ENCODE measurements around the gene CEP112. TPM values are rescaled to one million over a fixed set of nuclear protein-coding genes. Genes with fewer than 3 reads are reported as not detected.

The CEP112 gene
- total RNA-seq, 1 donor from 2014 or later, result 13.9 TPM

DNA sequence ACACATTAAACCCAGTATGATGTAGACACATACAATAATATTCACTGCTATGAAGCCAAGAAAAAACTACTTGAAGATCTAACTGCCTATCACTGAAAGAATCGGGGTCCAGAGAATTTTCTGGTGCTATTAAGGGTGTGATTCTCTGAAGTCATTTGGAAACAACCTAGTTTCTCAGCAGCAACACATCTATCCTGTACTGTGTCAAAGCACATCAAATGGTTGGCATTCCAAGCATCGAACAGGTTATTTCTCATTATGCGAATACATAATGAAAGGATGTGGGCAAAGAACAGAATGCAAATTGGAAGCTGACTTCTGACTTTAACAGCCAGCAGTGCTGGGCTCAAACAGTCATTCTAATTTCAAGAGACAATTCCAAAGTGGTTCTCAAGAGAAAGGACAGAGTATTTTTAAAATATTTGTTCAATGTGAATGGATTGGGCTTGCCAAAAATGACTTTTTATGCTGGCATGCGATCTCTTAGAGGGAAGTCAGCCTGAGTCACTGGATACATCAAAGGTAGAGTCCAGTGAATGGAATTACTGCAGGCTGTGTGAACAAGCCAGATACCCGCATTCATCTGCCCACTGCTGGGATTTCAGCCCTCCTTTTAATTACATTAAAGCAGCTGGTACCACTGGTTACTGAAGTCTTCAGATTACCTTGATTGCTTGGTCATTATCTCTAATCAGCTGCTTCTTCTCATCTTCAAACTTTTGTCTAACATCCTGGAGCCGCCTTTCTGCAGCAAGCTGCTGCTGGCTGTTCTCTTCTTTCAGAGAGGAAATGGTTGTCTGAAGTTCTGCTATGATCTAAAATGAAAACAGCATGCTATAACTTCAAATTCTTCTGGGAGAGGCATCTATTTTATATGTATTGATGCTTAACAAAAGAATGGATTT is 449.3 kb downstream of the CEP112 start:
- H3K27ac ChIP-seq (ENCODE audit: low read depth, low read length), result peak overlapping the region; percentile 80

DNA sequence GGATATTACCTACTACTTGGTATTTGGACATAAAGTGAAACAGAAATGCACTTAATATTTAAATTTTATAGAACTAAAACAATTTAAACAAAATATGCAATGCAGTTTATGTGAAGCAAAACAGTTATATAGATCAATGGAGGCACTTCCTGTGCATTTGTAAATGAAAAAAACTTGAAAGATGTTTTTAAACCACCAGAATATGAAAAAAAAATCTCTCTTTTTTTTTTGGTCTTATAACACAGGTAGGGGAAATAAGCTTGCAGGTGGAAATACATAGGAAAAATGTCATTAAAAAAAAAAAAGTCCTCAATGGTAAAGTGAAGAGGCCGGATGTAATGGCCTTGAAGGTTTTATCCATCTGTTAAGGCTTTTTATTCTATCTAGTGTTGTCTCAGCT is 450.2 kb downstream of the CEP112 start:
- H3K27me3 Mint-ChIP-seq (ENCODE audit: low read depth, unreplicated experiment), result no peaks in the 10 kb centered on the region
- Histone ChIP-seq H3K4me3 (ENCODE audit: insufficient read depth, low read depth, low read length) (no peak overlapping the region), H3K79me2 (ENCODE audit: insufficient read depth, low read length) (no peaks in the 10 kb centered on the region), H2AFZ (ENCODE audit: low read depth, low read length) (no peak overlapping the region), H3K4me1 (ENCODE audit: insufficient read depth, low read length) (peaks cover 13% of the 10 kb centered on the region), H3K9ac (ENCODE audit: low read length) (peak overlapping the region; percentile 63), H3K27me3 (ENCODE audit: insufficient read depth, low read length) (no peaks in the 10 kb centered on the region), H4K20me1 (ENCODE audit: insufficient read depth, low read length) (no peaks in the 10 kb centered on the region), H3K27ac (ENCODE audit: low read depth, low read length) (peak overlapping the region; percentile 80), H3K36me3 (ENCODE audit: insufficient read depth, low read length) (no peaks in the 10 kb centered on the region), H3K4me2 (ENCODE audit: low read length) (no peak overlapping the region), H3K9me3 (ENCODE audit: insufficient read depth, low read depth, low read length) (no peaks in the 10 kb centered on the region)
- DNase-seq (ENCODE audit: low read depth) (no peak), FAIRE-seq (no peak)
- no peak overlapping the region for H3K27ac Mint-ChIP-seq (ENCODE audit: unreplicated experiment)
- H3K4me1 Mint-ChIP-seq (ENCODE audit: low read depth, unreplicated experiment), result peaks cover 14% of the 10 kb centered on the region
- no peaks in the 10 kb centered on the region for H3K36me3 Mint-ChIP-seq (ENCODE audit: low read depth, unreplicated experiment)
- H3K9me3 Mint-ChIP-seq (ENCODE audit: unreplicated experiment), result no peaks in the 10 kb centered on the region
- H3K4me3 Mint-ChIP-seq (ENCODE audit: unreplicated experiment), result no peak overlapping the region
- TF ChIP-seq, protein P1, sequence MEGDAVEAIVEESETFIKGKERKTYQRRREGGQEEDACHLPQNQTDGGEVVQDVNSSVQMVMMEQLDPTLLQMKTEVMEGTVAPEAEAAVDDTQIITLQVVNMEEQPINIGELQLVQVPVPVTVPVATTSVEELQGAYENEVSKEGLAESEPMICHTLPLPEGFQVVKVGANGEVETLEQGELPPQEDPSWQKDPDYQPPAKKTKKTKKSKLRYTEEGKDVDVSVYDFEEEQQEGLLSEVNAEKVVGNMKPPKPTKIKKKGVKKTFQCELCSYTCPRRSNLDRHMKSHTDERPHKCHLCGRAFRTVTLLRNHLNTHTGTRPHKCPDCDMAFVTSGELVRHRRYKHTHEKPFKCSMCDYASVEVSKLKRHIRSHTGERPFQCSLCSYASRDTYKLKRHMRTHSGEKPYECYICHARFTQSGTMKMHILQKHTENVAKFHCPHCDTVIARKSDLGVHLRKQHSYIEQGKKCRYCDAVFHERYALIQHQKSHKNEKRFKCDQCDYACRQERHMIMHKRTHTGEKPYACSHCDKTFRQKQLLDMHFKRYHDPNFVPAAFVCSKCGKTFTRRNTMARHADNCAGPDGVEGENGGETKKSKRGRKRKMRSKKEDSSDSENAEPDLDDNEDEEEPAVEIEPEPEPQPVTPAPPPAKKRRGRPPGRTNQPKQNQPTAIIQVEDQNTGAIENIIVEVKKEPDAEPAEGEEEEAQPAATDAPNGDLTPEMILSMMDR (IDR thresholded peaks at IDR 0.05; ENCODE audit: insufficient read depth, low read depth, low read length), result no peak
- TF ChIP-seq EZH2 (IDR thresholded peaks at IDR 0.05; ENCODE audit: insufficient read depth, low read length), result no peak

More for the DNA sequence above, 449.3 kb downstream of the CEP112 start:
- Histone ChIP-seq H3K9me3 (ENCODE audit: insufficient read depth, low read depth, low read length) (no peaks in the 10 kb centered on the region), H3K36me3 (ENCODE audit: insufficient read depth, low read length) (no peaks in the 10 kb centered on the region), H2AFZ (ENCODE audit: low read depth, low read length) (no peak overlapping the region), H3K9ac (ENCODE audit: low read length) (peak overlapping the region; percentile 70), H3K27me3 (ENCODE audit: insufficient read depth, low read length) (no peaks in the 10 kb centered on the region), H3K79me2 (ENCODE audit: insufficient read depth, low read length) (no peaks in the 10 kb centered on the region), H3K4me2 (ENCODE audit: low read length) (peak overlapping the region; percentile 80), H4K20me1 (ENCODE audit: insufficient read depth, low read length) (no peaks in the 10 kb centered on the region), H3K4me3 (ENCODE audit: insufficient read depth, low read depth, low read length) (peak overlapping the region; percentile 33), H3K4me1 (ENCODE audit: insufficient read depth, low read length) (peaks cover 13% of the 10 kb centered on the region)
- TF ChIP-seq EZH2 (IDR thresholded peaks at IDR 0.05; ENCODE audit: insufficient read depth, low read length), result no peak
- TF ChIP-seq, protein P1 (IDR thresholded peaks at IDR 0.05; ENCODE audit: insufficient read depth, low read depth, low read length), result no peak
- Mint-ChIP-seq H3K27ac (ENCODE audit: unreplicated experiment) (peak overlapping the region; percentile 87), H3K9me3 (ENCODE audit: unreplicated experiment) (no peaks in the 10 kb centered on the region), H3K4me3 (ENCODE audit: unreplicated experiment) (peak overlapping the region; percentile 46), H3K36me3 (ENCODE audit: low read depth, unreplicated experiment) (no peaks in the 10 kb centered on the region), H3K4me1 (ENCODE audit: low read depth, unreplicated experiment) (peaks cover 13% of the 10 kb centered on the region), H3K27me3 (ENCODE audit: low read depth, unreplicated experiment) (no peaks in the 10 kb centered on the region)
- FAIRE-seq (peak; percentile 82), DNase-seq (ENCODE audit: low read depth) (peak; percentile 91)

DNA sequence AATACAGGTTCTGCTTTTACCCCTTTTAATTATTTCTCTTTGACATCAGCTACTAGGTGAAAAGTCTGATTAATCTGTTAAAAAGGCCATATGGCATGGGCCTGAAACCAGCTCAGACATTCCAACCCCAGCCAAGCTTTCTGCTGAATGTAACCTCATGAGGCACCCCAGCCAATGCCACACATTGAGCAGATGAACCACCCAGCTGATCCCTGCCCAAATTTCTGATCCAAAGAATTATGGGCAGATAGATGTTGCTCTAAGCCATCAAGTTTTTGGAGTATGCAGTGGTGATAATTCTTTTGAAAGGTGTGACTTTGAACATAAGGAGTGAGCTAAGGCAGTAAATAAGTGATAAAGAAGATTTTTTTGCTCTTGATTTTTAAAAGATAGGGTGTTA is 452.9 kb downstream of the CEP112 start:
- H3K27ac Mint-ChIP-seq (ENCODE audit: unreplicated experiment), result no peak overlapping the region
- H3K4me2 ChIP-seq (ENCODE audit: low read length), result no peak overlapping the region
- H3K9me3 ChIP-seq (ENCODE audit: insufficient read depth, low read depth, low read length), result no peaks in the 10 kb centered on the region
- H4K20me1 ChIP-seq (ENCODE audit: insufficient read depth, low read length), result no peaks in the 10 kb centered on the region
- peaks cover 13% of the 10 kb centered on the region for H3K4me1 ChIP-seq (ENCODE audit: insufficient read depth, low read length)
- no peaks in the 10 kb centered on the region for H3K36me3 Mint-ChIP-seq (ENCODE audit: low read depth, unreplicated experiment)
- TF ChIP-seq, protein P1 (IDR thresholded peaks at IDR 0.05; ENCODE audit: insufficient read depth, low read depth, low read length), result no peak
- TF ChIP-seq EZH2 (IDR thresholded peaks at IDR 0.05; ENCODE audit: insufficient read depth, low read length), result no peak
- H3K4me3 ChIP-seq (ENCODE audit: insufficient read depth, low read depth, low read length), result no peak overlapping the region
- H3K4me1 Mint-ChIP-seq (ENCODE audit: low read depth, unreplicated experiment), result peaks cover 14% of the 10 kb centered on the region
- no peaks in the 10 kb centered on the region for H3K9me3 Mint-ChIP-seq (ENCODE audit: unreplicated experiment)
- H3K27me3 ChIP-seq (ENCODE audit: insufficient read depth, low read length), result no peaks in the 10 kb centered on the region
- H3K9ac ChIP-seq (ENCODE audit: low read length), result no peak overlapping the region
- H3K27ac ChIP-seq (ENCODE audit: low read depth, low read length), result no peak overlapping the region
- H3K27me3 Mint-ChIP-seq (ENCODE audit: low read depth, unreplicated experiment), result no peaks in the 10 kb centered on the region
- H3K4me3 Mint-ChIP-seq (ENCODE audit: unreplicated experiment), result no peak overlapping the region
- DNase-seq (ENCODE audit: low read depth), result no peak
- no peak for FAIRE-seq
- H2AFZ ChIP-seq (ENCODE audit: low read depth, low read length), result no peak overlapping the region
- no peaks in the 10 kb centered on the region for H3K79me2 ChIP-seq (ENCODE audit: insufficient read depth, low read length)
- H3K36me3 ChIP-seq (ENCODE audit: insufficient read depth, low read length), result no peaks in the 10 kb centered on the region

All from astrocyte (in vitro differentiated cells and primary cell).